HepG2 (cell line): ENCODE data around the gene VWA7. TPM values are rescaled to one million over a fixed set of nuclear protein-coding genes. Genes with fewer than 3 reads are reported as not detected.
A peak's percentile ranks its signal among the peaks of the same experiment; 100 is the strongest.

Source experiments
- ARNT ChIP-seq: fragments of 450-650 bp; IDR thresholded peaks from 2 replicates; pipeline ENCODE4 v1.6.1; 2017
- GTF2F1 ChIP-seq: fragments of 150-350 bp; IDR thresholded peaks from 2 replicates; pipeline ENCODE4 v1.6.1; 2014; ENCODE audit warnings: low read length
- NONO ChIP-seq, 2 experiments: fragments of 450-650 bp in 1 of 2; sonication (generic) in 1 of 2; formaldehyde crosslinking in 1 of 2; IDR thresholded peaks in 1 of 2; conservative IDR thresholded peaks in 1 of 2; 2 replicates each; pipeline versions ENCODE4 v1.6.1 to v1.8.0; 2017 to 2022; ENCODE audit warnings: mild to moderate bottlenecking in 1 of 2, missing genetic modification reagents in 1 of 2, moderate library complexity in 1 of 2
- PHF5A ChIP-seq: IDR thresholded peaks from one replicate; pipeline ENCODE4 v1.6.1; 2018; ENCODE audit warnings: low read depth, missing genetic modification reagents; ENCODE audit not compliant: unreplicated experiment
- RBAK ChIP-seq: sonication (generic); formaldehyde crosslinking; IDR thresholded peaks from 2 replicates; pipeline ENCODE4 v1.5.1; 2020; ENCODE audit warnings: mild to moderate bottlenecking, missing genetic modification reagents
- SIN3A ChIP-seq: IDR thresholded peaks from 2 replicates; pipeline ENCODE4 v1.6.1; 2011; ENCODE audit warnings: low read depth, mild to moderate bottlenecking, control low read depth, low read length, borderline replicate concordance
- TFDP2 ChIP-seq: sonication (generic); formaldehyde crosslinking; IDR thresholded peaks from 2 replicates; pipeline ENCODE4 v1.4.0; 2020; ENCODE audit warnings: missing genetic modification reagents
- ZEB1 ChIP-seq: IDR thresholded peaks from 2 replicates; pipeline ENCODE4 v1.6.1; 2012; ENCODE audit warnings: mild to moderate bottlenecking, low read depth, inconsistent platforms; ENCODE audit not compliant: insufficient replicate concordance
- ZKSCAN5 ChIP-seq: sonication (generic); formaldehyde crosslinking; IDR thresholded peaks from 2 replicates; pipeline ENCODE4 v1.5.1; 2020; ENCODE audit warnings: mild to moderate bottlenecking, missing genetic modification reagents
- ZNF180 ChIP-seq: sonication (generic); formaldehyde crosslinking; IDR thresholded peaks from 2 replicates; pipeline ENCODE4 v1.4.0; 2020; ENCODE audit warnings: low read depth, missing genetic modification reagents, borderline replicate concordance
- ZNF260 ChIP-seq: sonication (generic); formaldehyde crosslinking; IDR thresholded peaks from 2 replicates; pipeline ENCODE4 v1.4.0; 2020; ENCODE audit warnings: missing genetic modification reagents, low read depth, mild to moderate bottlenecking, borderline replicate concordance
- ZNF512B ChIP-seq: sonication (generic); formaldehyde crosslinking; IDR thresholded peaks from 2 replicates; pipeline ENCODE4 v1.5.1; 2020; ENCODE audit warnings: missing genetic modification reagents, mild to moderate bottlenecking, borderline replicate concordance
- ZNF530 ChIP-seq: sonication (generic); formaldehyde crosslinking; IDR thresholded peaks from 2 replicates; pipeline ENCODE4 v1.5.0; 2020; ENCODE audit warnings: low read depth, mild to moderate bottlenecking, missing genetic modification reagents
- polyA plus RNA-seq, 8 experiments: library from polyadenylated mRNA; depleted of rRNA in 3 of 8; stranded (reverse) in 7 of 8; unstranded in 1 of 8; fragments of >200 nt; fragmentation: Illumina TruSeq in 4 of 8; extraction: Trizol in 4 of 8; gene quantifications; 2 replicates each; pipeline versions ENCODE4 v1.2.1 to v1.2.3, GENCODE V29; 2011 to 2016; ENCODE audit warnings: low read depth in 4 of 8, missing spikeins in 1 of 8, mixed read lengths in 1 of 8; ENCODE audit not compliant: insufficient read depth in 1 of 8
- total RNA-seq, 5 experiments: library from RNA; depleted of rRNA; stranded (reverse); fragments of >200 nt; fragmentation: Illumina TruSeq; extraction: Trizol; gene quantifications; 2 replicates each; pipeline ENCODE4 v1.2.3, GENCODE V29; 2016; ENCODE audit warnings: low read depth in 1 of 5
- TF ChIP-seq, protein P1 (sequence below): sonication (generic); formaldehyde crosslinking; IDR thresholded peaks from 2 replicates; pipeline ENCODE4 v1.4.0; 2020; ENCODE audit warnings: low read depth, mild to moderate bottlenecking, missing genetic modification reagents
- TF ChIP-seq, protein P2 (sequence below): sonication (generic); formaldehyde crosslinking; IDR thresholded peaks from 2 replicates; pipeline ENCODE4 v1.4.0; 2020; ENCODE audit warnings: mild to moderate bottlenecking, missing genetic modification reagents
- TF ChIP-seq, protein P3 (sequence below): sonication (generic); formaldehyde crosslinking; IDR thresholded peaks from 2 replicates; pipeline ENCODE4 v1.4.0; 2020; ENCODE audit warnings: missing genetic modification reagents; ENCODE audit errors: not compliant biosample characterization
- TF ChIP-seq, protein P4 (sequence below): sonication (generic); formaldehyde crosslinking; IDR thresholded peaks from 2 replicates; pipeline ENCODE4 v1.4.0; 2020; ENCODE audit warnings: missing genetic modification reagents
- TF ChIP-seq, protein P5 (sequence below): sonication (generic); formaldehyde crosslinking; IDR thresholded peaks from 2 replicates; pipeline ENCODE4 v1.8.1; 2023; ENCODE audit warnings: mild to moderate bottlenecking, missing genetic modification reagents

Gene VWA7
- total and polyA plus RNA-seq, 2 of the 13 experiments (the other 11 are each of a cell fraction or from before 2014, with no cell fraction given): 0.86 to 3.3 TPM

GRCh38 chr6:31739639-31740396 lies 37.3 kb downstream of the VWA7 start, which contains the start of gene MSH5 (continued):
- TF ChIP-seq, protein P1, sequence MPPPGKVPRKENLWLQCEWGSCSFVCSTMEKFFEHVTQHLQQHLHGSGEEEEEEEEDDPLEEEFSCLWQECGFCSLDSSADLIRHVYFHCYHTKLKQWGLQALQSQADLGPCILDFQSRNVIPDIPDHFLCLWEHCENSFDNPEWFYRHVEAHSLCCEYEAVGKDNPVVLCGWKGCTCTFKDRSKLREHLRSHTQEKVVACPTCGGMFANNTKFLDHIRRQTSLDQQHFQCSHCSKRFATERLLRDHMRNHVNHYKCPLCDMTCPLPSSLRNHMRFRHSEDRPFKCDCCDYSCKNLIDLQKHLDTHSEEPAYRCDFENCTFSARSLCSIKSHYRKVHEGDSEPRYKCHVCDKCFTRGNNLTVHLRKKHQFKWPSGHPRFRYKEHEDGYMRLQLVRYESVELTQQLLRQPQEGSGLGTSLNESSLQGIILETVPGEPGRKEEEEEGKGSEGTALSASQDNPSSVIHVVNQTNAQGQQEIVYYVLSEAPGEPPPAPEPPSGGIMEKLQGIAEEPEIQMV (CRISPR knock-in tag): peak; percentile 94
- TF ChIP-seq ZNF180 (CRISPR knock-in tag) (no peak; the same call in 1 of the 2 replicates), NONO (IDR thresholded peaks at IDR 0.05) (no peak), NONO (CRISPR knock-in tag; conservative IDR thresholded peaks at IDR 0.05) (peak; percentile 85), ZNF512B (CRISPR knock-in tag) (peak; percentile 95; the same call in 1 of the 2 replicates), ZEB1 (no peak), ARNT (no peak), ZKSCAN5 (no peak; the same call in 1 of the 2 replicates), RBAK (CRISPR knock-in tag) (peak; percentile 67), SIN3A (peak; percentile 92; the same call in 1 of the 2 replicates), PHF5A (peak; percentile 82), ZNF530 (CRISPR knock-in tag) (no peak; the same call in none of the 2 replicates), GTF2F1 (no peak), TFDP2 (peak; percentile 100), ZNF260 (CRISPR knock-in tag) (no peak)
- TF ChIP-seq, protein P2, sequence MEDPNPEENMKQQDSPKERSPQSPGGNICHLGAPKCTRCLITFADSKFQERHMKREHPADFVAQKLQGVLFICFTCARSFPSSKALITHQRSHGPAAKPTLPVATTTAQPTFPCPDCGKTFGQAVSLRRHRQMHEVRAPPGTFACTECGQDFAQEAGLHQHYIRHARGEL (CRISPR knock-in tag): peak; percentile 90; the same call in 1 of the 2 replicates
- TF ChIP-seq, protein P3, sequence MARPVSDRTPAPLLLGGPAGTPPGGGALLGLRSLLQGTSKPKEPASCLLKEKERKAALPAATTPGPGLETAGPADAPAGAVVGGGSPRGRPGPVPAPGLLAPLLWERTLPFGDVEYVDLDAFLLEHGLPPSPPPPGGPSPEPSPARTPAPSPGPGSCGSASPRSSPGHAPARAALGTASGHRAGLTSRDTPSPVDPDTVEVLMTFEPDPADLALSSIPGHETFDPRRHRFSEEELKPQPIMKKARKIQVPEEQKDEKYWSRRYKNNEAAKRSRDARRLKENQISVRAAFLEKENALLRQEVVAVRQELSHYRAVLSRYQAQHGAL (CRISPR knock-in tag): peak; percentile 94
- TF ChIP-seq, protein P4, sequence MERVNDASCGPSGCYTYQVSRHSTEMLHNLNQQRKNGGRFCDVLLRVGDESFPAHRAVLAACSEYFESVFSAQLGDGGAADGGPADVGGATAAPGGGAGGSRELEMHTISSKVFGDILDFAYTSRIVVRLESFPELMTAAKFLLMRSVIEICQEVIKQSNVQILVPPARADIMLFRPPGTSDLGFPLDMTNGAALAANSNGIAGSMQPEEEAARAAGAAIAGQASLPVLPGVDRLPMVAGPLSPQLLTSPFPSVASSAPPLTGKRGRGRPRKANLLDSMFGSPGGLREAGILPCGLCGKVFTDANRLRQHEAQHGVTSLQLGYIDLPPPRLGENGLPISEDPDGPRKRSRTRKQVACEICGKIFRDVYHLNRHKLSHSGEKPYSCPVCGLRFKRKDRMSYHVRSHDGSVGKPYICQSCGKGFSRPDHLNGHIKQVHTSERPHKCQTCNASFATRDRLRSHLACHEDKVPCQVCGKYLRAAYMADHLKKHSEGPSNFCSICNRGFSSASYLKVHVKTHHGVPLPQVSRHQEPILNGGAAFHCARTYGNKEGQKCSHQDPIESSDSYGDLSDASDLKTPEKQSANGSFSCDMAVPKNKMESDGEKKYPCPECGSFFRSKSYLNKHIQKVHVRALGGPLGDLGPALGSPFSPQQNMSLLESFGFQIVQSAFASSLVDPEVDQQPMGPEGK (CRISPR knock-in tag): peak; percentile 97
- TF ChIP-seq, protein P5, sequence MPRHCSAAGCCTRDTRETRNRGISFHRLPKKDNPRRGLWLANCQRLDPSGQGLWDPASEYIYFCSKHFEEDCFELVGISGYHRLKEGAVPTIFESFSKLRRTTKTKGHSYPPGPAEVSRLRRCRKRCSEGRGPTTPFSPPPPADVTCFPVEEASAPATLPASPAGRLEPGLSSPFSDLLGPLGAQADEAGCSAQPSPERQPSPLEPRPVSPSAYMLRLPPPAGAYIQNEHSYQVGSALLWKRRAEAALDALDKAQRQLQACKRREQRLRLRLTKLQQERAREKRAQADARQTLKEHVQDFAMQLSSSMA: peak; percentile 73; the same call in 1 of the 2 replicates
